ENCODE data around the gene ISG20L2. TPM values are rescaled to one million over a fixed set of nuclear protein-coding genes. Genes with fewer than 3 reads are reported as not detected.

ISG20L2 gene
- total RNA-seq, 6 experiments from 2014 or later, result 10.3 to 14.1 (median 12.2) TPM

DNA sequence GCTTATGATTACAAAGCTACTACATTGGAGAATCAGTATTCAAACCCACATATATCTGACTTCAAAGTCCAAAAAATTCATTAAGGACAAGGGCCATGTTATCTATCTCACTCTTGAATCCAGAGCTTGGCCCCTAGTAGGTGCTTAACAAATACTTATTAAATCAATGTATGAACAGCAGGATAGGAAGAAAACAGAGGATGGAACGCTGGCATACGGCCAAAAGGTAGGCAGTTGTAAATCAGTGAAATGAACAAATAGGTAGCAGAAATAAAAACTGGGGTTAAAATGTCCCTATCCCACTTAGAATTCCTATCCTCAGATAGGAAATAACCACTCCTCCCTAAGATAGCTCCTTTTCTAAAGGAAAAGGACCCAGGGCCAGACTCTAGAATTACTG is 10.3 kb upstream of the ISG20L2 start:
- 58% methylated on average over 2 of the region's 2 CpGs for WGBS (ENCODE audit: insufficient coverage, low coverage, low lambda C conversion rate, missing lambda C conversion rate)
- no peaks in the 10 kb centered on the region for H3K9me3 ChIP-seq
- intact Hi-C loops (cut with DNase I), result no loop called here
- ATAC-seq, result no peak
- no peak for DNase-seq
- H3K27ac ChIP-seq, result no peak overlapping the region
- no peak overlapping the region for H3K4me3 ChIP-seq
- no peaks in the 10 kb centered on the region for H3K27me3 ChIP-seq
- peaks cover 0 to 27% (median 14%) of the 10 kb centered on the region in 4 donors for H3K36me3 ChIP-seq
- peaks cover 0 to 9% (median 3%) of the 10 kb centered on the region in 4 donors for H3K4me1 ChIP-seq
- TF ChIP-seq POLR2A (IDR thresholded peaks at IDR 0.05), result no peak
- TF ChIP-seq, protein P1, sequence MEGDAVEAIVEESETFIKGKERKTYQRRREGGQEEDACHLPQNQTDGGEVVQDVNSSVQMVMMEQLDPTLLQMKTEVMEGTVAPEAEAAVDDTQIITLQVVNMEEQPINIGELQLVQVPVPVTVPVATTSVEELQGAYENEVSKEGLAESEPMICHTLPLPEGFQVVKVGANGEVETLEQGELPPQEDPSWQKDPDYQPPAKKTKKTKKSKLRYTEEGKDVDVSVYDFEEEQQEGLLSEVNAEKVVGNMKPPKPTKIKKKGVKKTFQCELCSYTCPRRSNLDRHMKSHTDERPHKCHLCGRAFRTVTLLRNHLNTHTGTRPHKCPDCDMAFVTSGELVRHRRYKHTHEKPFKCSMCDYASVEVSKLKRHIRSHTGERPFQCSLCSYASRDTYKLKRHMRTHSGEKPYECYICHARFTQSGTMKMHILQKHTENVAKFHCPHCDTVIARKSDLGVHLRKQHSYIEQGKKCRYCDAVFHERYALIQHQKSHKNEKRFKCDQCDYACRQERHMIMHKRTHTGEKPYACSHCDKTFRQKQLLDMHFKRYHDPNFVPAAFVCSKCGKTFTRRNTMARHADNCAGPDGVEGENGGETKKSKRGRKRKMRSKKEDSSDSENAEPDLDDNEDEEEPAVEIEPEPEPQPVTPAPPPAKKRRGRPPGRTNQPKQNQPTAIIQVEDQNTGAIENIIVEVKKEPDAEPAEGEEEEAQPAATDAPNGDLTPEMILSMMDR (IDR thresholded peaks at IDR 0.05), result no peak

DNA sequence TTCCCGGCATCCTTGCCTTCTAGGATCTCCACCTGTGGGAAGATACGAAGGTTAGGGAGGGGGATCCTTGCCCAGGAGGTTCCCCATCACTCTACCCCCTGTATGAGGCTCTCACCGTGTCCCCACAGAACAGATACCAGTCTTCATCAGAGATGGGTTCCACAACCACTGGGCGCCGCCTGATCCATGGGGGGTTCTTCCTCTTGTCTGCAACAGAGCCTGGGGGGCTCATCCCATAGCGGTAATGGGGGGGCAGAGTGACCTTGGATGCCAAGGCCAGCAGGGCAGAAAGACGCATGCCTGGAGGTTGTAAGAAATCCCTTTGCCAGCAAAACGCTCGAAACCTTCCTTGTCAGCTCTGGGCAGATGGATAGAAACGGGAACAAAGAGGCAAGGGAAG is 9.8 kb upstream of the ISG20L2 start:
- Histone ChIP-seq H3K27ac (no peak overlapping the region), H3K4me3 (no peak overlapping the region), H3K4me1 (peaks cover 0 to 9% (median 3%) of the 10 kb centered on the region in 4 donors), H3K9me3 (no peaks in the 10 kb centered on the region), H3K36me3 (peaks cover 0 to 27% (median 13%) of the 10 kb centered on the region in 4 donors), H3K27me3 (no peaks in the 10 kb centered on the region)
- DNase-seq (no peak), ATAC-seq (no peak)
- TF ChIP-seq, protein P1 (IDR thresholded peaks at IDR 0.05), result no peak
- TF ChIP-seq POLR2A (IDR thresholded peaks at IDR 0.05), result no peak
- intact Hi-C loops (cut with DNase I), result no loop called here
- 84% methylated on average over 8 of the region's 10 CpGs for WGBS (ENCODE audit: insufficient coverage, low coverage, low lambda C conversion rate, missing lambda C conversion rate)

DNA sequence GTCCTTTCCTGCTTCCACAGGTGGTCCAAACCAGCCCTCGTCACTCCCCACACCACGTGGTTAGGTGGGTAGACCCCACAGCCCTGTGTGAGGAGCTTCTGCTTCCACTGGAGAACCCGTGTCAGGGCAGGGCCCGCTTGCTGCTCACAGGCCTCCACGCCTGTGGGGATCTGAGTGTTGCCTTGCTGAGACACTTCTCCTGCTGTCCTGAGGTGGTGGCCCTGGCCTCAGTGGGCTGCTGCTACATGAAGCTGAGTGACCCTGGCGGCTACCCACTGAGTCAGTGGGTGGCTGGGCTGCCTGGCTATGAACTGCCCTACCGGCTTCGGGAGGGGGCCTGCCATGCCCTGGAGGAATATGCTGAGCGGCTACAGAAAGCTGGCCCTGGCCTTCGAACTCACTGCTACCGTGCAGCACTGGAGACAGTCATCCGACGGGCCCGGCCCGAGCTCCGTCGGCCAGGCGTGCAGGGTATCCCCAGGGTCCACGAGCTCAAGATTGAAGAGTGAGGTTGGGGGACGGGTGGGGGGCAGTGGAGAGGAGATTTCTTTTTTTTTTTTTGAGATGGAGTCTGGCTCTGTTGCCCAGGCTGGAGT is 5.5 kb upstream of the ISG20L2 start:
- ATAC-seq, result peak in 1 of 4 donors; percentile 8
- intact Hi-C loops (cut with DNase I), result no loop called here
- DNase-seq, result no peak
- no peaks in the 10 kb centered on the region for H3K27me3 ChIP-seq
- peaks cover 0 to 21% (median 11%) of the 10 kb centered on the region in 4 donors for H3K36me3 ChIP-seq
- no peak overlapping the region for H3K27ac ChIP-seq
- H3K4me3 ChIP-seq, result no peak overlapping the region
- TF ChIP-seq, protein P1 (IDR thresholded peaks at IDR 0.05), result no peak
- no peak for TF ChIP-seq POLR2A (IDR thresholded peaks at IDR 0.05)
- no peaks in the 10 kb centered on the region for H3K9me3 ChIP-seq
- WGBS (ENCODE audit: insufficient coverage, low coverage, low lambda C conversion rate, missing lambda C conversion rate), result 59% methylated on average over 2 of the region's 20 CpGs
- H3K4me1 ChIP-seq, result peaks cover 0 to 8% (median 0%) of the 10 kb centered on the region in 4 donors

DNA sequence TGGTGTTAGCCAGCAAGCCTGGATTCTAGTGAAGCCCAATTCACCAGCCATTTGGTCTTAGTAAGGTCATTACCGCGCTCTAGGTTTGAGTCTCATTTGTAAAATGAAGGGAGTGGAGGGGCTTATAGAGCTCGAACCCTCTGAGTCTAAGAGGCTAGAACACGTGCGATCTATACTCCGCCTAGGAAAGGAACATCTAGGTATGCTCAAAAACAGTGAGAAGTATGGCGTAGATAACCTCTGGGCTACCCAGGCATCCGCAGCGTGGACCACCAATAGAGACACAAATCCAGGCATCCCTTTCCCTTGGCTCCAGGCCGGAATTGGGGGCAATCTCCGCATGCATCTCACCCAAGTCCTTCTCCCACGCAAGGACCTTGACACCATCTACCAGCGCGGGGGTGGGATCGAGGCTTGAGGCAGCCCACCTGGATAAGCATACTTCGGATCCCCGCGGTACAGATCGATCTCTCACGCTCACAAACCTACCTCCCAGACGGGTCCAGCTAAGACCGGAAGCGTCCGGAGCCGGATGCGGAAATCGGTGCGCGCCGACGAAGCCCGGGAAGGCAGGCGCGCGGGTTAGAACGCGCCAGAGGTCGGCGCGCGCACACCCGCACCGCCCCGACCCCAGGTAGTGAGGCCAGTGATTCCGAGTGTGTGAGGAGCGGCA is 504 bp downstream of the ISG20L2 start, which contains the start of gene METTL25B:
Gene METTL25B, plus strand, starts transcription at position 544 of the 673 bp plus-strand sequence. CDS start 636 bp downstream, outside the sequence.
- Histone ChIP-seq H3K4me3 (peak within 1 kb of the TSS; percentile 79 to 92 (median 86)), H3K4me1 (peaks cover 0 to 41% (median 13%) of the 10 kb centered on the region in 4 donors), H3K27ac (peak within 1 kb of the TSS; percentile 93 to 94 (median 94)), H3K36me3 (peaks cover 0 to 18% (median 10%) of the 10 kb centered on the region in 4 donors), H3K9me3 (no peaks in the 10 kb centered on the region), H3K27me3 (no peaks in the 10 kb centered on the region)
- WGBS (ENCODE audit: insufficient coverage, low coverage, low lambda C conversion rate, missing lambda C conversion rate), result under 1% methylated on average over 11 of the region's 46 CpGs
- TF ChIP-seq, protein P1 (IDR thresholded peaks at IDR 0.05), result no peak
- TF ChIP-seq POLR2A (IDR thresholded peaks at IDR 0.05), result no peak
- peak; percentile 73 to 81 (median 80) for ATAC-seq
- intact Hi-C loops (cut with DNase I), result no loop called here
- peak; percentile 87 to 91 (median 90) for DNase-seq
